ENCODE data around the gene TVP23C. TPM values are rescaled to one million over a fixed set of nuclear protein-coding genes. Genes with fewer than 3 reads are reported as not detected.

The TVP23C gene
- total and polyA plus RNA-seq, 2 experiments from 2014 or later, result 15.3 to 40.7 TPM

GRCh38 chr17:15485045-15485444 is 78.2 kb downstream of the TVP23C start:
- Histone ChIP-seq H3K9me3 (ENCODE audit: low read depth) (no peaks in the 10 kb centered on the region), H3K4me2 (no peak overlapping the region), H3K27ac (no peak overlapping the region), H4K20me1 (ENCODE audit: insufficient read depth, poor library complexity, severe bottlenecking) (no peaks in the 10 kb centered on the region), H3K4me3 (no peak overlapping the region), H3K9me2 (replicated peaks; ENCODE audit: insufficient read depth) (no peaks in the 10 kb centered on the region), H3K36me3 (replicated peaks; ENCODE audit: insufficient read depth, low read depth) (no peaks in the 10 kb centered on the region), H2AFZ (no peak overlapping the region), H3K79me2 (no peaks in the 10 kb centered on the region), H3K4me1 (ENCODE audit: insufficient read depth) (no peaks in the 10 kb centered on the region), H3K27me3 (no peaks in the 10 kb centered on the region)
- TF ChIP-seq CTCF (IDR thresholded peaks at IDR 0.05; ENCODE audit: poor library complexity), result no peak
- no peak for TF ChIP-seq EZH2phosphoT487 (IDR thresholded peaks at IDR 0.05; ENCODE audit: low read depth, severe bottlenecking, unreplicated experiment)
- no peak for TF ChIP-seq EZH2 (IDR thresholded peaks at IDR 0.05; ENCODE audit: borderline replicate concordance)
- 44% methylated on average over 4 of the region's 4 CpGs for WGBS (ENCODE audit: low lambda C conversion rate, missing lambda C conversion rate)
- DNase-seq (ENCODE audit: low spot score), result no peak

- Histone ChIP-seq H4K20me1 (ENCODE audit: insufficient read depth, poor library complexity, severe bottlenecking) (no peaks in the 10 kb centered on the region), H2AFZ (no peak overlapping the region), H3K4me1 (ENCODE audit: insufficient read depth) (no peaks in the 10 kb centered on the region), H3K27ac (no peak overlapping the region), H3K9me3 (ENCODE audit: low read depth) (no peaks in the 10 kb centered on the region), H3K4me3 (no peak overlapping the region), H3K36me3 (replicated peaks; ENCODE audit: insufficient read depth, low read depth) (no peaks in the 10 kb centered on the region), H3K4me2 (no peak overlapping the region), H3K79me2 (no peaks in the 10 kb centered on the region), H3K27me3 (no peaks in the 10 kb centered on the region), H3K9me2 (replicated peaks; ENCODE audit: insufficient read depth) (no peaks in the 10 kb centered on the region)
- DNase-seq (ENCODE audit: low spot score), result no peak
- TF ChIP-seq CTCF (IDR thresholded peaks at IDR 0.05; ENCODE audit: poor library complexity), result no peak
- no peak for TF ChIP-seq EZH2 (IDR thresholded peaks at IDR 0.05; ENCODE audit: borderline replicate concordance)
- TF ChIP-seq EZH2phosphoT487 (IDR thresholded peaks at IDR 0.05; ENCODE audit: low read depth, severe bottlenecking, unreplicated experiment), result no peak
- 42% methylated on average over 4 of the region's 4 CpGs for WGBS (ENCODE audit: low lambda C conversion rate, missing lambda C conversion rate)
Measured at GRCh38 chr17:15483431-15483830, 79.9 kb downstream of the TVP23C start.

- 74% methylated on average over 6 of the region's 6 CpGs for WGBS (ENCODE audit: low lambda C conversion rate, missing lambda C conversion rate)
- Histone ChIP-seq H2AFZ (no peak overlapping the region), H3K4me2 (no peak overlapping the region), H3K27ac (no peak overlapping the region), H3K9me3 (ENCODE audit: low read depth) (no peaks in the 10 kb centered on the region), H3K4me1 (ENCODE audit: insufficient read depth) (no peaks in the 10 kb centered on the region), H4K20me1 (ENCODE audit: insufficient read depth, poor library complexity, severe bottlenecking) (no peaks in the 10 kb centered on the region), H3K4me3 (no peak overlapping the region), H3K27me3 (no peaks in the 10 kb centered on the region), H3K36me3 (replicated peaks; ENCODE audit: insufficient read depth, low read depth) (no peaks in the 10 kb centered on the region), H3K79me2 (no peaks in the 10 kb centered on the region), H3K9me2 (replicated peaks; ENCODE audit: insufficient read depth) (no peaks in the 10 kb centered on the region)
- TF ChIP-seq EZH2phosphoT487 (IDR thresholded peaks at IDR 0.05; ENCODE audit: low read depth, severe bottlenecking, unreplicated experiment), result no peak
- TF ChIP-seq CTCF (IDR thresholded peaks at IDR 0.05; ENCODE audit: poor library complexity), result no peak
- TF ChIP-seq EZH2 (IDR thresholded peaks at IDR 0.05; ENCODE audit: borderline replicate concordance), result no peak
- no peak for DNase-seq (ENCODE audit: low spot score)
Measured at GRCh38 chr17:15482476-15482875, 80.8 kb downstream of the TVP23C start.

GRCh38 chr17:15481481-15481880 is 81.8 kb downstream of the TVP23C start:
- Histone ChIP-seq H3K27me3 (no peaks in the 10 kb centered on the region), H3K4me3 (no peak overlapping the region), H4K20me1 (ENCODE audit: insufficient read depth, poor library complexity, severe bottlenecking) (no peaks in the 10 kb centered on the region), H3K4me1 (ENCODE audit: insufficient read depth) (no peaks in the 10 kb centered on the region), H3K9me3 (ENCODE audit: low read depth) (no peaks in the 10 kb centered on the region), H3K36me3 (replicated peaks; ENCODE audit: insufficient read depth, low read depth) (no peaks in the 10 kb centered on the region), H3K9me2 (replicated peaks; ENCODE audit: insufficient read depth) (no peaks in the 10 kb centered on the region), H3K79me2 (no peaks in the 10 kb centered on the region), H3K27ac (no peak overlapping the region), H3K4me2 (no peak overlapping the region), H2AFZ (no peak overlapping the region)
- DNase-seq (ENCODE audit: low spot score), result no peak
- TF ChIP-seq EZH2 (IDR thresholded peaks at IDR 0.05; ENCODE audit: borderline replicate concordance), result no peak
- TF ChIP-seq EZH2phosphoT487 (IDR thresholded peaks at IDR 0.05; ENCODE audit: low read depth, severe bottlenecking, unreplicated experiment), result no peak
- TF ChIP-seq CTCF (IDR thresholded peaks at IDR 0.05; ENCODE audit: poor library complexity), result no peak
- WGBS (ENCODE audit: low lambda C conversion rate, missing lambda C conversion rate), result 96% methylated on average over 6 of the region's 6 CpGs
